DOHH2 (cell line): ENCODE data around the gene UBTD1.

ENCODE experiments used
- H3F3A ChIP-seq: fragments of 200-600 bp; sonication (generic), shearing (Covaris generic); 2 replicates; pipeline ENCODE4 v1.6.0; 2016; ENCODE audit warnings: antibody characterized with exemption, mild to moderate bottlenecking; ENCODE audit not compliant: control insufficient read depth, insufficient read depth
- H3K27ac ChIP-seq: fragments of 200-600 bp; sonication (generic); 2 replicates; pipeline ENCODE4 v1.5.1; 2014; ENCODE audit warnings: low read depth, mild to moderate bottlenecking, low read length, moderate library complexity
- H3K27me3 ChIP-seq: fragments of 200-600 bp; sonication (generic); 2 replicates; pipeline ENCODE4 v1.6.1; 2014; ENCODE audit warnings: mild to moderate bottlenecking, low read length, mixed read lengths; ENCODE audit not compliant: control insufficient read depth
- H3K36me3 ChIP-seq: fragments of 200-600 bp; sonication (generic); 2 replicates; pipeline ENCODE4 v1.6.1; 2014; ENCODE audit warnings: mild to moderate bottlenecking, low read length, moderate library complexity, mixed read lengths; ENCODE audit not compliant: control insufficient read depth
- H3K4me1 ChIP-seq: fragments of 200-600 bp; sonication (generic); 2 replicates; pipeline ENCODE4 v1.6.1; 2014; ENCODE audit warnings: mild to moderate bottlenecking, low read length, mixed read lengths; ENCODE audit not compliant: control insufficient read depth
- H3K4me2 ChIP-seq: fragments of 200-600 bp; sonication (generic); 2 replicates; pipeline ENCODE4 v1.6.0; 2014; ENCODE audit warnings: mild to moderate bottlenecking, low read length, moderate library complexity
- H3K4me3 ChIP-seq: fragments of 200-600 bp; sonication (generic); 2 replicates; pipeline ENCODE4 v1.5.1; 2014; ENCODE audit warnings: mild to moderate bottlenecking, low read length, mixed read lengths
- H3K79me2 ChIP-seq: fragments of 200-600 bp; sonication (generic); 2 replicates; pipeline ENCODE4 v1.6.1; 2014; ENCODE audit warnings: mild to moderate bottlenecking, low read length, mixed read lengths; ENCODE audit not compliant: control insufficient read depth
- H3K9me2 ChIP-seq: fragments of 200-600 bp; sonication (generic); replicated peaks from 2 replicates; pipeline ENCODE4 v1.6.1; 2014; ENCODE audit warnings: mild to moderate bottlenecking, low read length, mixed read lengths; ENCODE audit not compliant: control insufficient read depth
- H3K9me3 ChIP-seq: fragments of 200-600 bp; sonication (generic); 2 replicates; pipeline ENCODE4 v1.6.1; 2014; ENCODE audit warnings: antibody characterized with exemption, low read length, mixed read lengths; ENCODE audit not compliant: control insufficient read depth, insufficient read depth
- H4K20me1 ChIP-seq: fragments of 200-600 bp; sonication (generic); 2 replicates; pipeline ENCODE4 v1.6.0; 2014; ENCODE audit warnings: low read depth, mild to moderate bottlenecking, antibody characterized with exemption, low read length, moderate library complexity; ENCODE audit not compliant: control insufficient read depth, insufficient read depth
- CTCF ChIP-seq: fragments of 200-600 bp; sonication (generic); IDR thresholded peaks from one replicate; pipeline ENCODE4 v1.5.1; 2014; ENCODE audit warnings: antibody characterized with exemption, mild to moderate bottlenecking, low read depth, low read length; ENCODE audit not compliant: poor library complexity, severe bottlenecking
- EZH2phosphoT487 ChIP-seq: fragments of 200-600 bp; sonication (generic); IDR thresholded peaks from 2 replicates; pipeline ENCODE4 v1.6.1; 2017; ENCODE audit warnings: borderline replicate concordance, mild to moderate bottlenecking, antibody characterized with exemption, low read length, moderate library complexity, mixed read lengths

The UBTD1 gene

DNA sequence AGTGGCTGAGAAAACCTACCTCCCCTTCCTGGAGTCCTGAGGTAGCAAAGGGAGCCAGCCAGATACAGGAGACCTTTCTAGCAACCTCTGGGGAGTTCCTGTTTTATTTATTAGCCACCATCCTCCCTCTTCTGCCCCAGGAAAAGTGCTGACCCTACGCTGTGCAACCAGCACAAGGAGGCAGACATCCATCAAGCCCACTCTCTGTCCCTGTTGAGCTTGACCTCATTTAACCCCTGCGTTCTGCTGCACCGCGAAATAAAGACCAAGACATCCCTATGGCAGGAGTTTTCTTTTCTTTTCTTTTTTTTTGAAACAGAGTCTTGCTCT, 48.5 kb downstream of the UBTD1 start:
- H3K27me3 ChIP-seq: peaks cover 11% of the 10 kb centered on the region
- no peak overlapping the region for H3K27ac ChIP-seq
- no peaks in the 10 kb centered on the region for H3F3A ChIP-seq
- no peaks in the 10 kb centered on the region for H4K20me1 ChIP-seq
- H3K4me2 ChIP-seq: no peak overlapping the region
- no peaks in the 10 kb centered on the region for H3K4me1 ChIP-seq
- H3K9me2 ChIP-seq: no peaks in the 10 kb centered on the region
- no peaks in the 10 kb centered on the region for H3K79me2 ChIP-seq
- no peak for TF ChIP-seq CTCF
- no peak for TF ChIP-seq EZH2phosphoT487
- no peaks in the 10 kb centered on the region for H3K9me3 ChIP-seq
- H3K36me3 ChIP-seq: no peaks in the 10 kb centered on the region
- H3K4me3 ChIP-seq: no peak overlapping the region

DNA sequence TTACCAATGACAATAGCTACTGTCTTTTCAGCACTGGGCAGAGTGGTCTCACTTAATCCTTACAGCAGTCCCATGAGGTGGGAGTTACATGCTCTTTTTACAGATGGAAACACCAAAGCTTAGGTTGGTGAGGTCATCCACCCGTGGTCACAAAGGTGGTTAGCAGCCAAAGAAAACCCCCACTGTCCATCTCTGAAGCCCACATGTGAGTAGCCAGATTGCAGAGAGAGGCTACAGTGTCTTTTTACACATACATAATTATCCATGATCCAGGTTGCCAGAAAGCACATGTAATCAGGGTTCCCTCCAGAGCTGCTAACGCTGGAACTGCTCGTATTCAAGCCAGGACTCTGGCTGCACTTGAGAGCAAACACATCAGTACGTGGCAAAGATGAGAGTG, 49.2 kb downstream of the UBTD1 start:
- Histone ChIP-seq H3K4me3 (no peak overlapping the region), H3F3A (no peaks in the 10 kb centered on the region), H3K4me1 (no peaks in the 10 kb centered on the region), H3K79me2 (no peaks in the 10 kb centered on the region), H3K36me3 (no peaks in the 10 kb centered on the region), H3K9me3 (no peaks in the 10 kb centered on the region), H3K27me3 (peaks cover 5% of the 10 kb centered on the region), H3K4me2 (no peak overlapping the region), H3K27ac (no peak overlapping the region), H3K9me2 (no peaks in the 10 kb centered on the region), H4K20me1 (no peaks in the 10 kb centered on the region)
- no peak for TF ChIP-seq EZH2phosphoT487
- TF ChIP-seq CTCF: no peak

DNA sequence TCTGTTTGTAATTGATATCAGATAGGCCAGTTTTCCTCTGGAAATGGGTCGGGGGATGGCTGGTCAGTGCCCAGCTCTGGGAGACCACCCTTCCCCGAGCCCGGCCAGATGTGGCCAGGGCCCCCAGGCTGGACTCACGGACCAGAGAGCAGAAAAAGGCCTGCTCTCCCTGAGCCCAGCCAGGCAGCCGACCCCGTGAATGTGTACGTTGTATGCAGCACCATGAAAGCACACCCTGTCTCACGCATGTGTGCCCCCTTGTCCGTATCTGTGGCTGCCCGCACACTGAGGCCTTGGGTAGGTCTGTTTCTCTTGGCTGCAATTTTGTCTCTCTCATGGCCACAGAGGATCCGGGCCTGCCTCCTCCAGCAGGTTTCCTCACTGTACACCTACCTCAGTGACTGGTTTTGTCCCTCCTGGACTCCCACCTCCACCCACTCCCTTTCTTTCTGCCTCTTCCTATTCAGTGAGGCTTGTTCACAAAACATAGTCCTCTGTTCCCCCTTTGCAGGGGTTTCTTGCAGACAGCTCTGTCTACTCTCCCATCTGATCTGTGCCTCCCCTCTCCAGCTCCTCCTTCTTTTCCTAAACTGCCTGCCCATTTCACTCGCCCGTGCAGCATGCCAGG, 50.2 kb downstream of the UBTD1 start:
- TF ChIP-seq EZH2phosphoT487 (no peak), CTCF (no peak)
- Histone ChIP-seq H3K36me3 (no peaks in the 10 kb centered on the region), H3K4me3 (no peak overlapping the region), H3F3A (no peaks in the 10 kb centered on the region), H4K20me1 (no peaks in the 10 kb centered on the region), H3K79me2 (no peaks in the 10 kb centered on the region), H3K4me2 (no peak overlapping the region), H3K9me2 (no peaks in the 10 kb centered on the region), H3K27ac (no peak overlapping the region), H3K4me1 (no peaks in the 10 kb centered on the region), H3K9me3 (no peaks in the 10 kb centered on the region), H3K27me3 (no peaks in the 10 kb centered on the region)
